ENCODE results near the gene ANKMY1.

ANKMY1 gene

GRCh38 chr2:240512666-240513535 is 44.9 kb downstream of the ANKMY1 start:
- no peak overlapping the region for H3K27ac ChIP-seq
- TF ChIP-seq ZFX (IDR thresholded peaks at IDR 0.05; ENCODE audit: borderline replicate concordance) (no peak), CTCF (IDR thresholded peaks at IDR 0.05) (no peak)

GRCh38 chr2:240512109-240512485 is 45.7 kb downstream of the ANKMY1 start:
- H3K27ac ChIP-seq: no peak overlapping the region
- TF ChIP-seq CTCF (IDR thresholded peaks at IDR 0.05): no peak
- TF ChIP-seq ZFX (IDR thresholded peaks at IDR 0.05; ENCODE audit: borderline replicate concordance): no peak

- no peak overlapping the region for H3K27ac ChIP-seq
Observed at GRCh38 chr2:240511351-240512108, 46.3 kb downstream of the ANKMY1 start.

GRCh38 chr2:240510513-240511210 is 47.1 kb downstream of the ANKMY1 start:
- TF ChIP-seq CTCF (IDR thresholded peaks at IDR 0.05) (no peak), ZFX (IDR thresholded peaks at IDR 0.05; ENCODE audit: borderline replicate concordance) (no peak)
- no peak overlapping the region for H3K27ac ChIP-seq

More at GRCh38 chr2:240511351-240512108, 46.3 kb downstream of the ANKMY1 start:
- TF ChIP-seq ZFX (IDR thresholded peaks at IDR 0.05; ENCODE audit: borderline replicate concordance): no peak

- no peak overlapping the region for H3K27ac ChIP-seq
- TF ChIP-seq ZFX (IDR thresholded peaks at IDR 0.05; ENCODE audit: borderline replicate concordance) (no peak), CTCF (IDR thresholded peaks at IDR 0.05) (no peak)
Observed at GRCh38 chr2:240509667-240510512, 47.9 kb downstream of the ANKMY1 start.

GRCh38 chr2:240508832-240509545 is 48.8 kb downstream of the ANKMY1 start:
- no peak for TF ChIP-seq ZFX (IDR thresholded peaks at IDR 0.05; ENCODE audit: borderline replicate concordance)
- no peak for TF ChIP-seq CTCF (IDR thresholded peaks at IDR 0.05)

More at GRCh38 chr2:240508832-240509545, 48.8 kb downstream of the ANKMY1 start:
- H3K27ac ChIP-seq: no peak overlapping the region

Data from 22Rv1 (cell line).